GM04503 (cell line): ENCODE data around the gene MAST4.
"Not testable (repeated sequence)": the region's sequence is repeated elsewhere in the genome, so short reads cannot be mapped to it uniquely, and the experiment has no call there.

Experiments
- DNase-seq: peaks from one replicate; pipeline ENCODE4 v3.0.0-alpha.2; 2012; ENCODE audit warnings: low read depth

MAST4 gene

GRCh38 chr5:67164856-67165525, 568.8 kb downstream of the MAST4 start:
- DNase-seq = no peak

GRCh38 chr5:67165526-67166459, 569.6 kb downstream of the MAST4 start:
- no peak for DNase-seq

- DNase-seq = no peak
These were observed 570.5 kb downstream of the MAST4 start for GRCh38 chr5:67166460-67167285.

GRCh38 chr5:67168069-67168468, 571.9 kb downstream of the MAST4 start:
- no peak for DNase-seq

GRCh38 chr5:67170767-67171166, 574.6 kb downstream of the MAST4 start:
- no peak for DNase-seq

- DNase-seq = not testable (repeated sequence)
These were observed 577.2 kb downstream of the MAST4 start for GRCh38 chr5:67173351-67173750.

GRCh38 chr5:67173959-67174358, 577.8 kb downstream of the MAST4 start:
- no peak for DNase-seq

GRCh38 chr5:67176936-67177335, 580.7 kb downstream of the MAST4 start:
- no peak for DNase-seq

- no peak for DNase-seq
These were observed 581.9 kb downstream of the MAST4 start for GRCh38 chr5:67178085-67178484.

GRCh38 chr5:67178966-67179365, 582.8 kb downstream of the MAST4 start:
- DNase-seq = no peak

- DNase-seq = no peak
These were observed 583.6 kb downstream of the MAST4 start for GRCh38 chr5:67179697-67180361.

GRCh38 chr5:67181648-67182221, 585.5 kb downstream of the MAST4 start:
- no peak for DNase-seq

- DNase-seq = no peak
These were observed 586.2 kb downstream of the MAST4 start for GRCh38 chr5:67182301-67182790.

- DNase-seq = no peak
These were observed 587.7 kb downstream of the MAST4 start for GRCh38 chr5:67183859-67184258.

GRCh38 chr5:67187006-67187715, 591.0 kb downstream of the MAST4 start:
- no peak for DNase-seq

- no peak for DNase-seq
These were observed 592.3 kb downstream of the MAST4 start for GRCh38 chr5:67188274-67189078.

GRCh38 chr5:67189079-67189354, 592.8 kb downstream of the MAST4 start:
- no peak for DNase-seq

- DNase-seq = no peak
These were observed 593.7 kb downstream of the MAST4 start for GRCh38 chr5:67189931-67190330.

GRCh38 chr5:67190410-67190809, 594.2 kb downstream of the MAST4 start:
- no peak for DNase-seq

- no peak for DNase-seq
These were observed 594.7 kb downstream of the MAST4 start for GRCh38 chr5:67190861-67191260.
